Kidney tubule cell (primary cell): ENCODE measurements around the gene ZNF385C.
"Not testable (repeated sequence)": the region's sequence is repeated elsewhere in the genome, so short reads cannot be mapped to it uniquely, and the experiment has no call there.

Source experiments
- DNase-seq: peaks from one replicate; pipeline ENCODE4 v3.0.0-alpha.2; 2018; ENCODE audit warnings: low spot score

Gene ZNF385C, protein sequence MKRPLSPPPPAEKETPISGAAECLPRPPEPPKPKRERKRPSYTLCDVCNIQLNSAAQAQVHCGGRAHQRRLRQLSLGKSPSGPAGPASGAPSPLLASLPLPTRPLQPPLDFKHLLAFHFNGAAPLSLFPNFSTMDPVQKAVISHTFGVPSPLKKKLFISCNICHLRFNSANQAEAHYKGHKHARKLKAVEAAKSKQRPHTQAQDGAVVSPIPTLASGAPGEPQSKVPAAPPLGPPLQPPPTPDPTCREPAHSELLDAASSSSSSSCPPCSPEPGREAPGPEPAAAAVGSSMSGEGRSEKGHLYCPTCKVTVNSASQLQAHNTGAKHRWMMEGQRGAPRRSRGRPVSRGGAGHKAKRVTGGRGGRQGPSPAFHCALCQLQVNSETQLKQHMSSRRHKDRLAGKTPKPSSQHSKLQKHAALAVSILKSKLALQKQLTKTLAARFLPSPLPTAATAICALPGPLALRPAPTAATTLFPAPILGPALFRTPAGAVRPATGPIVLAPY

DNA sequence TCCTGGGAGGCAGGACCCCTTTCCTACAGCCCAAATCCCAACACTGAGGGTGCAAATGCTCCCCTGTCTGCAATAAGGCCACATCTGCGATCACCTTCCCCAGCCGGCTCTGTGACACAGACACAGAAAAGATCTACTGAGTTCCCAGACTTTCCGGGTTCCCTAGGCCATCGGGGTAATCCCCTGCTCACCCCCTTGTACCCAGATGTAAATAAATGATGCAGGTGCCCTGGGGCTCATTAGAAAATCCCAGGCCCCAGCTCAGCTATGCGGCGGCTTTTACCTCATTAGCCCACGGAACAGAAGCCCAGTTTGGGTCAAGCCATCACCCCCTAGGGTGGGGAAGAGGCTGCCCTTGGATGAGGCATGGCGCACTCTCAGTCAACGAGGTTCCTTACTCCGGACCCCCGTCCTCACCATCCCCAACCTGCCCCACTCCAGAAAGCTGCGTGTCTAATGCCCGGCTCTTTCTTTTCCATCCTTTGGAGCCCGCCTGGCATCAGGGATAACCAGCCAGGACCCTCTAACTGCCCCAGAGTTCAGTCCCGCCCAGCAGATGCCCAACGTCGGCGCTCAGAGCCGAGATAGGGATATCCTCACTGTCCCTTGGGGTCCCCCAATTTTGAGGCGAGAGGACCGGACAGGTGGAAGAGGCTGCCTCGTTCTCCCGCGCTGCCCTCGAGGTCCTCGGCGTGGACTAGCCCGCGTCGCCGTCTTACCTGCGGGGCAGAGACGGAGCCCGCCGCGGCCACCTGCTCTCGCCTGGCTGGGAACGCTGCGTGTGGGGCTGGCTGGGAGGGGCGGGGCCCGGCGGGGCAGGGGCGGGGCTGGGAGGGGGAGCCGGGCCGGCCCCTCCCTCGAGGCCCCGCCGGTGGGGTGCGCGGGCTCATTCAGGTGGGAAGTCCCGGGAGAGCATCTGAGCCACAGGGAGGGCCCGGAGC is at the start of gene ZNF385C:
ZNF385C (minus strand) TSS at position 783 of the 941 bp plus-strand sequence. CDS start 35,417 bp downstream, outside the sequence.
- DNase-seq: no peak

DNA sequence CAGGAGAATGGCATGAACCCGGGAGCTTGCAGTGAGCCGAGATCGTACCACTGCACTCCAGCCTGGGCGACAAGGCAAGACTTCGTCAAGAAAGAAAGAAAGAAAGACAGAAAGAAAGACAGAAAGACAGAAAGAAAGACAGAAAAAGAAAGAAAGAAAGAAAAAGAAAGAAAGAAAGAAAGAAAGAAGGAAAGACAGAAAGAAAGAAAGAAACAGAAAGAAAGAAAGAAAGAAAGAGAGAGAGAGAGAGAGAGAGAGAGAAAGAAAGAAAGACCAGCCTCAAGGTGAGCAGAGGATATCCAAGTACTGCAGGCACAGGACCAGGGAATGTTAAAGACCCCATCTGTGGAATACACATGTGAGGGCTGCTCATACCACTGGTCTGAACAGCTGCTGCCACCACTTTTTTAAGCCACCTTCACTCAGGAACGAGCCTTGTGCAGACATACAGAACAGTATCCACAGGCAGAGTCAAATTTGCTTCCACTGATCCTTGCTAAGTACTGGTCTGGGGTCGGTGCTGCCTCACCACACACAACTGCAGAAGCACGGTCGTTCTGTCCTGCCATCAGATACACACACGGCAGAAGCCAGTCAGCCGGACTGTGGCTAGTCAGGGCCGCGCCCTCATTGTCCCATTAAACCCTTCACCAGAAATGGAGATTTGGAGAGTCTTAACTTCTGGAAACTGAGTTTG is 48.8 kb upstream of the ZNF385C start:
- DNase-seq: no peak

DNA sequence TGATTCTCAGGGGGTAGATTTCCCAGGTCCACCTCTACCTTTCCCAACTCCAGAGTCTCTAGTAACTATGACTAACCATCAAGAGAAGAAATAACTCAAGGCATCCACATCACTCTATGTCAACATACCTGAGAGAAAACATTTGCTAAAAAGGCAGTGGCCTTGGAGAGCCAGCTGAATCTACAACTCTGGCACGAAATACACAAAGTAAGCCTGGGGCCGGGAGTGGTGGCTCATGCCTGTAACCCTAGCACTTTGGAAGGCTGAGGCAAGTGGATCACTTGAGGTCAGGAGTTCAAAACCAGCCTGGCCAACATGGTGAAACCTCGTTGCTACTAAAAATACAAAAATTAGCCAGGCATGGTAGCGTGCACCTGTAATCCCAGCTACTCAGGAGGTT is 44.9 kb upstream of the ZNF385C start:
- peak; percentile 56 for DNase-seq

DNA sequence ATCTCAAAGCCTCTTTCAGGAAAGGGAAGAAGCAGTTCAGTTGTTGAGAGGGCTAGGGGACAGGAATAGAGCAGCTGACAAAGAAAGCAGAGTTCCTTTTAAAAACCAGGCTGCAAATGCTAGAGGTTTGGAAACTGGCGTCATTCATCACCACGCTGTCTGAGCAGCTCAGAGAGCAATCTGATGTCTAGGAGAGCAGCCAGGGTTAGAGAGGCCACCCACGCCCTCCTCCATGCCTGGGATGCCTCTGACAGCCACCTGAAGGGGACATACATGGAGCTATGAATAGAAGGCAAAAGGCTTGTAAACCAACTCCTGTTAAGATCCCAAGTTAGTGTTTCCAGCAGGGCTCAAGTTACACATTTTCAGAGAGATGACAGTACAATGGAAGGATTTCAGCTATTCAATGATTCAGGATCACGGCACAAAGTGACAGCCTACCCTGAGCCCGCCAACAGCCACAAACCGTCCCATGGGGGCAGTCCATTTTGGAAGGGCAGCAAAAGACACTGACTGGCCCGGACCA is 44.2 kb upstream of the ZNF385C start:
- peak; percentile 71 for DNase-seq

DNA sequence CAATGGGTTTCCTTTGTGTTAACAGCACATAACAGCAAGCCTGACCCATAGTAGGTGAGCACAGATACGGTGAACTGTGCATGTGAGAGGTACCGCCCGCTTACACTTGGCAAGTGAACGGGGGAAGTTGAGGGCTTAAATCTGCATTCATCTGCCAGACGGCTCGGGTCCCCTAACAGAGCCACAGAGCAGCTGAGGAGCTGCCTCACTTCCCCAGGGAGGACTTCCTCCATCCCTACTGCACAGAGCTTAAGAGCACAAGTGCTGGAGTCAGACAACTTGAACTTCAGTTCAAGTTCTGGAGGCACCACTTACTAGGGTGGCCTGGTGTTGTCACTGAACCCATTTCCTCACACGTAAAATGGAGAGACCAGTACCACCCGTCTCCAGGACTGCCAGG is 43.1 kb upstream of the ZNF385C start:
- no peak for DNase-seq

DNA sequence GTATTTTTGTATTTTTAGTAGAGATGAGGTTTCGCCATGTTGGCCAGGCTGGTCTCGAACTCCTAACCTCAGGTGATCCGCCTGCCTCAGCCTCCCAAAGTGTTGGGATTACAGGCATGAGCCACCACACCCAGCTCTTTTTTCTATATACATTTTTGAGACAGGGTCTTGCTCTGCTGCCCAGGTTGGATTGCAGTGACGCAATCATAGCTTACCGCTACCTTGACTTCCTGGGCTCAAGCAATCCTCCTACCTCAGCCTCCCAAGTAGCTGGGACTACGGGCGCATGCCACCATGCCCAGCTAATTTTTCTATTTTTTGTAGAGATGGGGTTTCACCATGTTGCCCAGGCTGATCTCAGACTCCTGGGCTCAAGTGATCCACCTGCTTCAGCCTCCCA is 42.4 kb upstream of the ZNF385C start:
- DNase-seq: not testable (repeated sequence)

DNA sequence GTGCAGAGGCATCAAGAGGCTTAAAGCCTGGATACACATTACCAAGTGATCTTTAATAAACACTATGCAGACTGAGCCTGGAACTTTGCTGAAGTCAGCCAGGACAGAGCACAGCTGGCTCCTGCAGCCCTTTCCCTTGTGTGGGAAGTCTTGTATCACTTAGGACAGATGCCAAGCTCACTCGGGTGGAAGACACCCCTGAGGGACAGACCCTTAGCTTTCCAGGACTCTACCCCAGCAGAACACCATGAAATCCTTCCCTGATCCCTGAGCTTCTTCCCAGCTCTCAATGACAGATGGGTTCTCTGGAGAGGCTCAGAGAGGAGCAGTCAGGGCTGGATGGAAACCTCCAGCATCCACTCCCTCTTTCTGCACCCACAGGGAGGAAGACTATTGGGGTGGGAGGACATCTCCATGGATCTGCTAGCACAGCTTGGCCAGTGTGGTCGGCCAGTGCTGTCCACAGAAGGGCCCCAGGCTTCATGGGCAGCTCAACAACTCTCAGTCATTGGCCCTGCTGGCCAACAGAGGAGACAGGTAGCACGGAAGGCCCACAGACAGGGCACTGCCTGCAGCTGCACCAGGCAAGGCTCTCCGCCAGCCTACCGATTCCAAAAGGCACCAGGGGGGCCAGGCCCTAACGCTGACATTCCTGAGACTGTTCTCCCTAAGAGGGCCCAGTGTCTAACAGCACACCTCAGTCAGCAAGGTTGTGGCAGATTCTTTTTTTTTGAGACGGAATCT is 40.6 kb upstream of the ZNF385C start:
- no peak for DNase-seq

DNA sequence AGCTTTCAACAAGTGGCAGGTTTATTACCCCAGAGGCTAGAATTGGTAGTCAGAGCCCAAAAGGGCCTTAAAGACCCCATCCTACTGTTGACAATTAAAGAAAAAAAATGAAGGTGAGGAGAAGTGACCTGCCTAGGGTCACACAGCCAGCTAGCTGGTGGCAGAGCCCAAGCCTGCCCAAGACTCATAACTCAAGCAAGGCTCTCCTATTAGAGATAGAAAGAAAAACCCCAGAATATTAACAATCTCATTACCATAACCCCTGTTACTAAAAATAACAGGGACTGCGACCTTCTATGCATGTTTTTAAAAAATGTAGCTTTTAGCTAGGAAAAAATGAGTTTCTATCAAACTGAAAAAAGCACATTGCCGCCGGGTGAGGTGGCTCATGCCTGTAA is 38.4 kb upstream of the ZNF385C start:
- DNase-seq: no peak

DNA sequence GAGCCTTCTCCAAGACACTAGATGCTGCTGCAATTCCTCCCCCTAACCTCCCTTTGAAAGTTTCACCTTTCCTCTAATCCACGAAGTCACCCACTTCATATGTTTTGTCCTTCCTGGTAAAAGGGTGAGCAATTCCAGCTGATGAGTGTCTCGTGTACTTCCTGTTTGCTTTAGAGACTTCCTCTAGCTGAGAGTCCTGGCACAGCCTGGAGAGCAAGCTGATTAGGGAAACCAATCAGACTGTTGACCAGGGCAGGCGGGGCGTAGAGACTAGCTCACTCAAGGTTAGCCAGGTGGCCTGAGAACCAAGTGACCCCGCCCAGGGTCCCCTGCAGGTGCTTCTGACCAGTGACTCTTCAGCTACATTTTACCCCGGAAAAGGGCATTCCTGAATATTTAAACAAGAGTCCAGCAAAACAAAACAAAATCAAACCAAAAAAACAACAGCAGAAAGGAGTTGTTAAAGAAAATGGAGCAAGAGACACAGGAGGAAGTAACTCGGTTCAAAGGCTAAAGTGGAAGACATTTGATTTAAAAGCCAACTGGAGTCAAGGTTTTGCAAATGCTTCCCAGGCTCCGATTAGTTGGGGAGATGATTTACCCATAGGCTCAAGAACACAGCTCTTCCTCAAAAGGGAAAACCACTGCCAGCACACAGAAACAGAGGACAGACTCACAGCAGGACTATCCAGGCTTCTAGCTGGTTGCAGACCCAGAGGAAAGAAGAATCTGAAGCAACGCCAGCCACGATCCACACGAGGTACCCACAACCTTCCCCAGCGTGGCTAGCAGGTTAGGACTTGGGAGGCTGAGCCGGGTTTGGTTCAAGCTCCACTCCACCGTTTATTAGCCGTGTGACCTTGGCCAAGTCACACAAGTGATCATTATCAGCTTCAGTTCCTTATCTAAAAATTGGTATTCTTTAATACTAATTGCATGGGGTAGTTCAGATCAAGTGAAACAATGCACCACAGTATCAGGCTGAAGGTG is 37.7 kb upstream of the ZNF385C start:
- peak; percentile 95 for DNase-seq

DNA sequence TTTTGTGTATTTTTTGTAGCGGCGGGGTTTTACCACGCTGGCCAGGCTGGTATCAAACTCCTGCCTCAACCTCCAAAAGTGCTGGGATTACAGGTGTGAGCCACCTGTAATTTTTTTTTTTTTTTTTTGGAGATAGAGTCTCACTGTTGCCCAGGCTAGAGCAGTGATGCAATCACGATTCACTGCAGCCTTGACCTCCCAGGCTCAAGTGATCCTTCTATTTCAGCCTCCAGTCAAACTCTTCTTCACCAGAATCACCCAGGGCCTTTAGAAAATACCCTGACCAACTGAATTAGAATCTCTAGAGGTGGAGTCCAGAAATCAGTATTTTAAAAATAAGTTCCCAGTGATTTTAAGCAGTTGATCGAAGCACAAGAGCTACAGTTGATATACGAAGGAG is 36.9 kb upstream of the ZNF385C start:
- no peak for DNase-seq

DNA sequence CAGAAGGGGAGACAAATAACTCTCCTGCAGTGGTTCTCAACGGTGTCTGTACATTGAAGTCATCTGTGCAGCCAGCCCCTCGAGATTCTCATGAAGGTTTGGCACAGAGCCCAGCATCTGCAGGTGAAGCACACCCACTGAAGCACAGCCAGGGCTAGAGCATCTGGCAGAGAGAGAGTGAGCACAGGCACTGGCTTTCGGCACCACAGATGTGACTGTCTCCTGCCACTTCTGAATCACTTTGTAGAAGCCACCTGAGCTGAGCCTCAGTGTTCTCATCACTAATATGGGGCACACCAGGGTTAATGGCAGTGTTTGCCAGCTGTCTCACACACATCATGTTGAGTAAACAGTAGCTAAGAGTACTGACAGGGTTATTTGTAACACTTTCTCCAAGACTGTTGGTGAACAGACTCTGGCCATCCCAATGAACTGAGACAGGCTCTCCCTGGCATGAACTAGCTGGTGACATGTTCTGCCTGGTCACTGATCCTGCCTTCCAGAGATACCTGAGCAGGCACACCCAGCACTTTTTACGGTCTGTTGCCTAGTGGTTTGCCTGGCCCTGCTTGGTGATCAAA is 35.3 kb upstream of the ZNF385C start:
- peak; percentile 73 for DNase-seq

DNA sequence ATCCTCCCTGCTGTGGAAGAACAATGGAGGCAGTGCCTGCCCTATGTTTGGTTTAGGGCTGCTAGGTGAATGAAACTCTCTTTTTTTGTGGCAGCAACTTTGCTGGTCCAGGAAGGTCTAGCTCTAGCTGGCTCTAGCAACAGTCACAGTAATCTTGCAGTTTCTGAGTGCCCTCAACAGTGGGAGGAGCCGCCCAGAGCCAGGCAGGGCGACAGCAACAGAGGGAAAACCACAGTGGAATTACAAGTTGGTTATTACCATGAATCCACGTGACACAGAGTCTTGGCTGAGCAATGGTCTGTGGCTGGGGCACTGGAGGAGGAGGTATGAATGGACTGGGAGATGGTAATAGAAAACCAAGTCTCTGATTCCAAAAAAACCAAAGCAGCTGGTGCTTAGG is 34.7 kb upstream of the ZNF385C start:
- DNase-seq: peak; percentile 93

DNA sequence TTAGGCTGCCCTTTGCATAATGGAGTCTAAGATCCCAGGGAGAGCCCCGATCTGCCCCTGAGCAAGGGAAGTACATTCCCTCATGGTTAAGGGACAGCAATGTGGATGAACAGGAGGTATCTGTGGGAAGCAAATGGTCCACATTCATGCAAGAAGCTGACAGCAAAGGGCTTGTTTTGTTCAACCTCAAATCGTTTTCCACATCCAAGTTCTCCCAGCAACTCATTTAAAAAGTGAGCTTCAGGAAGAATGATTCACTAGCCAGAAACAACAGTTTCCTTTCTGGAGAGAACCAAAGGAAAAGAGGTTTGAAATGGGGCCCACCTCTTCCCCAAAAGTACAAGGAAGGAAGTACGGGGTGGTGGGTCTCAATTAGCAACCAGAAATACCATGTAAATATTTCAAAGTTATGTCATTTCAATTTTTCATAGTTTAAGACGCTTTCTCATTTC is 33.7 kb upstream of the ZNF385C start:
- no peak for DNase-seq

DNA sequence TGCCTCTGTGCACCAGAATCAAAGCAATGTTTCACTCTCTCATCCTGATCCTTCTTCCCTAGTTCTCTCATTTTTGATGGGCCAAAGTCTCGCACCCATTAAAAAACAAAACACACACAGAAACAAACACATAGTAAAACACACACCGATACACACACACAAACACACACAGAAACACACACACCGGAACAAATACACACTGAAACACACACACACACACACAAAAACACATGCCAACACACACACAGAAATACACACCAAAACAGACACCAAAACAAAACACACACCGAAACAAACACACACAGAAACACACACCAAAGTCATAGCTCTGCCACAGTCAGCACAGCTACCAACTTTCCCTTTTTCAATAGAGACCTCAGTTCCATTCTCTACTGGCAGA is 33.0 kb upstream of the ZNF385C start:
- no peak for DNase-seq

DNA sequence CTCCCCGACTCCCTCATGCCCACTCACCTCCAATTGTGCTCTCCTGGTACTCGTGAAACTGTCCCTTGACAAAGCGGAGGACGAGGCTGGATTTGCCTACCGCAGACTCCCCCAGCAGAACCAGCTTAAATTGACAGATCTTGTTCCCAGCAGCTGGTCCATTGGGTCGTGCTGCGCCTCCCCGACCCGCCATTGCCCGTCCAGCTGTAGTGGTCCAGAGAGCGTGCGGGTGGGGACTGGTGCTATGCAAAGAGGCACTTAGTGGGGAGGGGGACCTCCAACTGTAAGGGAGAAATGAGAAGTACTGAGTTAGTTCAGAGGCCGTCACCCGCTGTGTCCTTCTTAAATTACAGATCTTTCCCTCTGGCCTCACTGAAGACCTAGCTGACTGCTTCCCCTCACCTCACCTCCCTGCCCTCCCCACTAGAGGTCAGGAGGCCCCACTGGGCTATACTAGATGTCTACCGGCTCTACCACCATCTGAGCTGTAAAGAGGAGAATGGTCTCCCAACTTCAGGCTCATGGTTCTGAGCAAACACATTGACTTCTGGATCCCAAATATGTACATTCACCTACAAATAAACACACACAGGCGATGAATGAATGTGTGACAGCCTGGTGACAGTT is 32.1 kb upstream of the ZNF385C start:
- no peak for DNase-seq

DNA sequence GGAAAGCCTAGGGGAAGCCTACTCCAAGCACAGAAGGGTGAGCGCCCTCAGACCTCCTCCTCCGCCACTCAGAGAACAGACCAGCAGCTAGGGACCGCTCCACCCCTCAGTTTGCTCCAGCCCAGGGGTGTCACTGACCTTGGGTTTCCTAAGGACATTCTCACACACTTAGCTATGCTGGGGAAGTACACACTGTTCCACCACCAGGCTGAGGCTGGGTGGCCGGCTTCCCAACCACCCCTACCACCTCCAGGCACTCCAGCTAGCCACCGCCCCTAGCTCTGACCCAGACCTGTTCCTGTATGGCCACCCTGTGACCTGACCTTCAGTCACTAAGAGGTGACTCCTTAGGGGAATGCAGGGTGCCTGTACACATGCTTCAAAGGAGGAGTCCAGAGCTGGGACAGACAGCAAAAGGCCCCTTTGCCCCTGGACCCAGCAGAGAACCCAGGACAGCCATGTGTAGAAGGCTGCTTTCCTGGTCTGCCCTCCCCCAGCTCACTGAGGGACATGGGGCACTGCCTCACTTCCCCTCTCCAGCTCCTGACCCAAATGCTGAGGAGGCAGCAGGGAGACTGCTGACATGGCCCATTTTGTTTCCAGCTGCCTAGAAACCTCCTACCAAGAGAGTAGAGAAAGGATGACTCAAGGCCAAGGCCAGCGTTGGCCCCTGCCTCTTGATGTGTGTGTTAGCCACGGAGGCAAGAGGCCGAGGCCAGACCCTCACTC is 31.0 kb upstream of the ZNF385C start:
- DNase-seq: no peak

DNA sequence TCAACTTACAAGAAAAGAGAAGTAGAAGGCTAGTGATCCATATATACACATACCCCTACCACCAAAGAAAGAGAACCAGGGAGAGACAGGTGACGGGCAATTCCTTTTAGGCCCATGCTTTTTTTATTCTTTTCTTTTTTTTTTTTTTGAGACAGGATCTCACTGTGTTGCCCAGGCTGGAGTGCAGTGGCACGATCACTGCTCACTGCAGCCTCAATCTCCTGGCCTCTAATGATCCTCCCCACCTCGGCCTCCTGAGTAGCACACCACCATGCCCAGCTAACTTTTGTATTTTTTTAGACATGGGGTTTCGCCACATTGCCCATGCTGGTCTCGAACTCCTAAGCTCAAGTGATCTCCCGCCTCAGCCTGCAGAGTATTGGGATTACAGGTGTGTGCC is 29.1 kb upstream of the ZNF385C start:
- DNase-seq: no peak

DNA sequence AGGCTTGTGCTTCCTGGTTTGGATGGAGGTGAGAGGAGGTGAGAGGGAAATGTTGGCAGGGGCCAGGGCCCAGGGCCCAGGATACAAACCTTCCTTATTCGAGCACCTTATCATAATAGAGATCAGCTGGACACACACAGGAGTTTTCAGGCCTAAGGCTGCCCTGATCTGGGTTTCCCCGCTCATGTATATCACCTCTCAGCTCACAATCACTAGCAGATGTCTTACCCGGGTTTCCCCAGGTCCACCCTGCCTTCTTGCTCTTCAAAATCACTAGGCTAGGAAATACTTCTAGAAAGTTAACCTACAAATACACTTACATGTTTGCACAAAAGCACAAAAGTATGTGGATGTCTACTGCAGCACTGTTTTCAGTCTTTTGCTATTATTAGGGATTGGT is 28.6 kb upstream of the ZNF385C start:
- no peak for DNase-seq
